Panc1 (cell line): ENCODE results near the gene SLX4IP. TPM values are rescaled to one million over a fixed set of nuclear protein-coding genes. Genes with fewer than 3 reads are reported as not detected.

Experiments
- ATAC-seq: fragments of 200-7000 bp; cut with Tn5 transposase; 2 replicates; pipeline ENCODE4 v1.9.1; 2020; ENCODE audit warnings: mild to moderate bottlenecking, moderate library complexity
- BruUV-seq: library from RNA; stranded (reverse); fragments of 400-500 nt; replicated peaks from 2 replicates; lab custom pipeline; 2021; lab: Mats Ljungman, UMichigan
- CTCF ChIA-PET: fragments of 300-600 bp; sonication (Branson Sonifier 250); formaldehyde crosslinking; loops from one replicate; lab custom pipeline; 2022; ENCODE audit warnings: antibody characterized with exemption; lab: Charles Lee
- POLR2A ChIA-PET: fragments of 300-600 bp; sonication (Branson Sonifier 250); formaldehyde crosslinking; loops from one replicate; lab custom pipeline; 2022; ENCODE audit warnings: antibody characterized with exemption; lab: Charles Lee
- DNase-seq: peaks from one replicate; pipeline ENCODE4 v3.0.0-alpha.2; 2010; ENCODE audit warnings: low read depth, low spot score
- H3K27ac ChIP-seq: 2 replicates; pipeline ENCODE4 v1.5.1; 2011; ENCODE audit warnings: mild to moderate bottlenecking, low read length, inconsistent platforms
- H3K27me3 ChIP-seq: fragments of 200-500 bp; sonication (Bioruptor generic); 2 replicates; pipeline ENCODE4 v1.6.0; 2014; ENCODE audit warnings: low read length, inconsistent platforms; ENCODE audit not compliant: control insufficient read depth, insufficient read depth
- H3K36me3 ChIP-seq: fragments of 200-500 bp; sonication (Bioruptor generic); 2 replicates; pipeline ENCODE4 v1.5.1; 2014; ENCODE audit warnings: inconsistent platforms, mild to moderate bottlenecking, low read length, moderate library complexity; ENCODE audit not compliant: control insufficient read depth, insufficient read depth
- H3K4me1 ChIP-seq: 2 replicates; pipeline ENCODE4 v1.5.1; 2011; ENCODE audit warnings: inconsistent platforms, mild to moderate bottlenecking, low read length, moderate library complexity; ENCODE audit not compliant: control insufficient read depth, insufficient read depth
- H3K4me3 ChIP-seq, 2 experiments: 2 replicates each; pipeline ENCODE4 v1.5.1; 2011 to 2012; ENCODE audit warnings: low read depth in 2 of 2, low read length in 2 of 2, mild to moderate bottlenecking in 2 of 2, inconsistent platforms in 1 of 2, moderate library complexity in 1 of 2
- H3K9me3 ChIP-seq: fragments of 200-500 bp; sonication (Bioruptor generic); 2 replicates; pipeline ENCODE4 v1.5.1; 2014; ENCODE audit warnings: low read depth, mild to moderate bottlenecking, inconsistent platforms, low read length, moderate library complexity; ENCODE audit not compliant: control insufficient read depth, insufficient read depth
- POLR2AphosphoS5 ChIP-seq: IDR thresholded peaks from 2 replicates; pipeline ENCODE4 v1.6.1; 2012; ENCODE audit warnings: mild to moderate bottlenecking, low read depth, low read length, moderate library complexity
- SIN3A ChIP-seq: IDR thresholded peaks from 2 replicates; pipeline ENCODE4 v1.6.1; 2012; ENCODE audit warnings: low read depth, mild to moderate bottlenecking, low read length, moderate library complexity, borderline replicate concordance; ENCODE audit not compliant: insufficient read depth
- TCF7L2 ChIP-seq: IDR thresholded peaks from 2 replicates; pipeline ENCODE4 v1.6.1; 2011; ENCODE audit warnings: mild to moderate bottlenecking, low read depth, low read length, inconsistent platforms
- in situ Hi-C: cut with HindIII; loops from 2 replicates; pipeline ENCODE4 v1.10.0; 2016; ENCODE audit warnings: low sequenced_read_pairs, low pct_unique_long_range_greater_than_20kb
- intact Hi-C: fragments of 100-400 bp; cut with micrococcal nuclease; formaldehyde crosslinking; loops from one replicate; pipeline ENCODE4 v1.10.0; 2022; ENCODE audit not compliant: unreplicated experiment
- total RNA-seq: library from RNA; stranded (reverse); gene quantifications from one replicate; pipeline ENCODE4 v1.2.1, GENCODE V29; 2021; ENCODE audit not compliant: unreplicated experiment
- TF ChIP-seq, protein P1 (sequence below): fragments of 450-650 bp; IDR thresholded peaks from 2 replicates; pipeline ENCODE4 v1.5.1; 2017; ENCODE audit warnings: mild to moderate bottlenecking
- TF ChIP-seq, protein P2 (sequence below), 2 experiments: IDR thresholded peaks; 2 replicates each; pipeline ENCODE4 v1.6.1; 2011 to 2012; ENCODE audit warnings: low read depth in 2 of 2, control low read depth in 1 of 2, low read length in 1 of 2, mild to moderate bottlenecking in 1 of 2, moderate library complexity in 1 of 2; ENCODE audit not compliant: insufficient read depth in 1 of 2

The SLX4IP gene
- total RNA-seq, 1 experiment from 2014 or later, result 5.4 TPM

DNA sequence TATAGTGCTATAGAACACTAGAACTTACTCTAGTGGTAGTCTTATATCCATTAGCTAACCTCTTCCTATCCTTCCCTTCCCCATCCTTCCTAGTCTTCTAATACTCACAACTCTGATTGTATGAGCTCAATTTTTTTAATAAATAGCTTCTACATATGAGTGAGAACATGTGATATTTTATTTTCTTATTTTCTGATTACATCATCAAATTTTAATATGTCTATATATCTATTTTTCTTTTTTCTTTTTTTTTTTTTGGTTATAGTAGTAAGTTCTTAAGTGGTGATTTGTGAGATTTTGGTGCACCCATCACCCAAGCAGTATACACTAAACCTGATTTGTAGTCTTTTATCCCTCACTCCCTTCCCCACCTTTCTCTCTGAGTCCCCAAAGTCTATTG lies 126.2 kb downstream of the SLX4IP start:
- DNase-seq (no peak), ATAC-seq (no peak)
- Histone ChIP-seq H3K36me3 (no peaks in the 10 kb centered on the region), H3K4me3 (no peak overlapping the region), H3K27ac (no peak overlapping the region), H3K27me3 (no peaks in the 10 kb centered on the region), H3K9me3 (no peaks in the 10 kb centered on the region), H3K4me1 (no peaks in the 10 kb centered on the region)
- intact Hi-C loops (no loop called here), in situ Hi-C loops (no loop called here)
- no TSS peak for BruUV-seq
- TF ChIP-seq SIN3A (no peak), TCF7L2 (no peak), POLR2AphosphoS5 (no peak)
- TF ChIP-seq, protein P1, sequence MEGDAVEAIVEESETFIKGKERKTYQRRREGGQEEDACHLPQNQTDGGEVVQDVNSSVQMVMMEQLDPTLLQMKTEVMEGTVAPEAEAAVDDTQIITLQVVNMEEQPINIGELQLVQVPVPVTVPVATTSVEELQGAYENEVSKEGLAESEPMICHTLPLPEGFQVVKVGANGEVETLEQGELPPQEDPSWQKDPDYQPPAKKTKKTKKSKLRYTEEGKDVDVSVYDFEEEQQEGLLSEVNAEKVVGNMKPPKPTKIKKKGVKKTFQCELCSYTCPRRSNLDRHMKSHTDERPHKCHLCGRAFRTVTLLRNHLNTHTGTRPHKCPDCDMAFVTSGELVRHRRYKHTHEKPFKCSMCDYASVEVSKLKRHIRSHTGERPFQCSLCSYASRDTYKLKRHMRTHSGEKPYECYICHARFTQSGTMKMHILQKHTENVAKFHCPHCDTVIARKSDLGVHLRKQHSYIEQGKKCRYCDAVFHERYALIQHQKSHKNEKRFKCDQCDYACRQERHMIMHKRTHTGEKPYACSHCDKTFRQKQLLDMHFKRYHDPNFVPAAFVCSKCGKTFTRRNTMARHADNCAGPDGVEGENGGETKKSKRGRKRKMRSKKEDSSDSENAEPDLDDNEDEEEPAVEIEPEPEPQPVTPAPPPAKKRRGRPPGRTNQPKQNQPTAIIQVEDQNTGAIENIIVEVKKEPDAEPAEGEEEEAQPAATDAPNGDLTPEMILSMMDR, result no peak
- TF ChIP-seq, protein P2, sequence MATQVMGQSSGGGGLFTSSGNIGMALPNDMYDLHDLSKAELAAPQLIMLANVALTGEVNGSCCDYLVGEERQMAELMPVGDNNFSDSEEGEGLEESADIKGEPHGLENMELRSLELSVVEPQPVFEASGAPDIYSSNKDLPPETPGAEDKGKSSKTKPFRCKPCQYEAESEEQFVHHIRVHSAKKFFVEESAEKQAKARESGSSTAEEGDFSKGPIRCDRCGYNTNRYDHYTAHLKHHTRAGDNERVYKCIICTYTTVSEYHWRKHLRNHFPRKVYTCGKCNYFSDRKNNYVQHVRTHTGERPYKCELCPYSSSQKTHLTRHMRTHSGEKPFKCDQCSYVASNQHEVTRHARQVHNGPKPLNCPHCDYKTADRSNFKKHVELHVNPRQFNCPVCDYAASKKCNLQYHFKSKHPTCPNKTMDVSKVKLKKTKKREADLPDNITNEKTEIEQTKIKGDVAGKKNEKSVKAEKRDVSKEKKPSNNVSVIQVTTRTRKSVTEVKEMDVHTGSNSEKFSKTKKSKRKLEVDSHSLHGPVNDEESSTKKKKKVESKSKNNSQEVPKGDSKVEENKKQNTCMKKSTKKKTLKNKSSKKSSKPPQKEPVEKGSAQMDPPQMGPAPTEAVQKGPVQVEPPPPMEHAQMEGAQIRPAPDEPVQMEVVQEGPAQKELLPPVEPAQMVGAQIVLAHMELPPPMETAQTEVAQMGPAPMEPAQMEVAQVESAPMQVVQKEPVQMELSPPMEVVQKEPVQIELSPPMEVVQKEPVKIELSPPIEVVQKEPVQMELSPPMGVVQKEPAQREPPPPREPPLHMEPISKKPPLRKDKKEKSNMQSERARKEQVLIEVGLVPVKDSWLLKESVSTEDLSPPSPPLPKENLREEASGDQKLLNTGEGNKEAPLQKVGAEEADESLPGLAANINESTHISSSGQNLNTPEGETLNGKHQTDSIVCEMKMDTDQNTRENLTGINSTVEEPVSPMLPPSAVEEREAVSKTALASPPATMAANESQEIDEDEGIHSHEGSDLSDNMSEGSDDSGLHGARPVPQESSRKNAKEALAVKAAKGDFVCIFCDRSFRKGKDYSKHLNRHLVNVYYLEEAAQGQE (IDR thresholded peaks at IDR 0.05; ENCODE audit: insufficient read depth in 1 of 2, low read depth in 2 of 2, low read length in 1 of 2), result no peak
- POLR2A ChIA-PET, result interaction anchor here (0.6 kb wide), 1 partner anchor 123 kb away, joined by 5 read pairs; no protein-coding TSS in a partner anchor
- CTCF ChIA-PET, result no interaction called here

DNA sequence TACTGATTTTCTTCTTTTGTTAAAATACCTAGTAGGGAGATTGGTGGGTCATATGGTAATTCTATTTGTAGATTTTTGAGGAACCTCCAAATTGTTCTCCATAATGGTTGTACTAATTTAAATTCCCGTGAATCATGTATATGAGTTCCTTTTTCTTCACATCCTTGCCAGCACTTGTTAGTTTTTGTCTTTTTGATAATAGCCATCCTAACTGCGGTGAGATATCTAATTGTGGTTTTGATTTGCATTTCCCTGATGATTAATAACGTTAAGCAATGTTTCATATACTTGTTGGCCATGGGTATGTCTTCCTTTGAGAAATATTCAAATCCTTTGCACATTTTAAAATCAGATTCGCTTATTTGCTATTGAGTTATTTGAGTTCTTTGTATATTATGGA lies 127.8 kb downstream of the SLX4IP start:
- no peaks in the 10 kb centered on the region for H3K9me3 ChIP-seq
- no peaks in the 10 kb centered on the region for H3K36me3 ChIP-seq
- intact Hi-C loops, result no loop called here
- H3K4me1 ChIP-seq, result no peaks in the 10 kb centered on the region
- H3K27me3 ChIP-seq, result no peaks in the 10 kb centered on the region
- TF ChIP-seq TCF7L2 (no peak), POLR2AphosphoS5 (no peak), SIN3A (no peak)
- TF ChIP-seq, protein P2 (IDR thresholded peaks at IDR 0.05; ENCODE audit: insufficient read depth in 1 of 2, low read depth in 2 of 2, low read length in 1 of 2), result no peak
- TF ChIP-seq, protein P1, result no peak
- ChIA-PET POLR2A (no interaction called here), CTCF (no interaction called here)
- H3K4me3 ChIP-seq, result no peak overlapping the region
- in situ Hi-C loops, result no loop called here
- no TSS peak for BruUV-seq
- no peak for ATAC-seq
- DNase-seq, result no peak
- no peak overlapping the region for H3K27ac ChIP-seq
